HL-60 (cell line): Measurements from ENCODE around the gene SIPA1L3.

ENCODE experiments used
- DNase-seq, 2 experiments: peaks; one replicate each; pipeline ENCODE4 v3.0.0-alpha.2; 2010 to 2020; ENCODE audit warnings: low read depth in 1 of 2, low spot score in 1 of 2
- H3K27ac ChIP-seq: fragments of 250-450 bp; sonication (Bioruptor Pico); replicated peaks from 2 replicates; pipeline ENCODE4 v1.5.1; 2020; ENCODE audit warnings: mild to moderate bottlenecking, moderate library complexity
- H3K27me3 ChIP-seq: fragments of 250-450 bp; sonication (Bioruptor Pico); 2 replicates; pipeline ENCODE4 v1.5.1; 2021; ENCODE audit warnings: mild to moderate bottlenecking, moderate library complexity; ENCODE audit not compliant: insufficient read depth, poor library complexity, severe bottlenecking
- H3K4me3 ChIP-seq: replicated peaks from 2 replicates; pipeline ENCODE4 v1.5.1; 2011; ENCODE audit warnings: mild to moderate bottlenecking, control low read depth, low read length; ENCODE audit not compliant: insufficient read depth
- GABPA ChIP-seq: IDR thresholded peaks from 2 replicates; pipeline ENCODE4 v1.6.1; 2012; ENCODE audit warnings: low read depth
- POLR2AphosphoS5 ChIP-seq: IDR thresholded peaks from 2 replicates; pipeline ENCODE4 v1.6.1; 2012; ENCODE audit warnings: low read depth
- SPI1 ChIP-seq: IDR thresholded peaks from 2 replicates; pipeline ENCODE4 v1.6.1; 2012; ENCODE audit warnings: low read depth, mild to moderate bottlenecking, borderline replicate concordance
- TF ChIP-seq, protein P1 (sequence below): IDR thresholded peaks from 2 replicates; pipeline ENCODE4 v1.6.1; 2012; ENCODE audit warnings: low read depth; ENCODE audit not compliant: insufficient replicate concordance
- TF ChIP-seq, protein P2 (sequence below): IDR thresholded peaks from one replicate; pipeline ENCODE4 v1.5.1; 2011; ENCODE audit warnings: low read length, control low read depth, inconsistent platforms; ENCODE audit not compliant: insufficient read depth

SIPA1L3 gene

DNA sequence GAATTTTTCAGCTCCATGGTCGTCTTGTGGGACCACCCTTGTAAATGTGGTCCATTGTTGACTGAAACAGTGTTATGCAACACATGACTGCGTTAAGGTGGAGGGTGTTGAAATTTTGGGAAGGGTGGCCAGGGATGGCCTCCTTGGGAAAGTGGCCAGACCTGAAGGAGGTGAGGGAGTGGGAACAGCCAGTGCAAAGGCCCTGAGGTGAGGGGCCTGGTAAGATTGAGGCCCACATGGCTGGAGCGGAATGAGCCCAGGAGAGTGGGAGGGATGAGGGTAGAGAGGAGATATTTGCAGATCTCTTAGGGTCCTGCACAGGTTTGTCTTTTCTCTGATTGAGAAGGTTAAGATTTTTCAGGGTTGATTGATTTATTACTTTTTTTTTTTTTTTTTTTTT is 18.2 kb downstream of the SIPA1L3 start:
- no peak for TF ChIP-seq SPI1
- TF ChIP-seq, protein P1, sequence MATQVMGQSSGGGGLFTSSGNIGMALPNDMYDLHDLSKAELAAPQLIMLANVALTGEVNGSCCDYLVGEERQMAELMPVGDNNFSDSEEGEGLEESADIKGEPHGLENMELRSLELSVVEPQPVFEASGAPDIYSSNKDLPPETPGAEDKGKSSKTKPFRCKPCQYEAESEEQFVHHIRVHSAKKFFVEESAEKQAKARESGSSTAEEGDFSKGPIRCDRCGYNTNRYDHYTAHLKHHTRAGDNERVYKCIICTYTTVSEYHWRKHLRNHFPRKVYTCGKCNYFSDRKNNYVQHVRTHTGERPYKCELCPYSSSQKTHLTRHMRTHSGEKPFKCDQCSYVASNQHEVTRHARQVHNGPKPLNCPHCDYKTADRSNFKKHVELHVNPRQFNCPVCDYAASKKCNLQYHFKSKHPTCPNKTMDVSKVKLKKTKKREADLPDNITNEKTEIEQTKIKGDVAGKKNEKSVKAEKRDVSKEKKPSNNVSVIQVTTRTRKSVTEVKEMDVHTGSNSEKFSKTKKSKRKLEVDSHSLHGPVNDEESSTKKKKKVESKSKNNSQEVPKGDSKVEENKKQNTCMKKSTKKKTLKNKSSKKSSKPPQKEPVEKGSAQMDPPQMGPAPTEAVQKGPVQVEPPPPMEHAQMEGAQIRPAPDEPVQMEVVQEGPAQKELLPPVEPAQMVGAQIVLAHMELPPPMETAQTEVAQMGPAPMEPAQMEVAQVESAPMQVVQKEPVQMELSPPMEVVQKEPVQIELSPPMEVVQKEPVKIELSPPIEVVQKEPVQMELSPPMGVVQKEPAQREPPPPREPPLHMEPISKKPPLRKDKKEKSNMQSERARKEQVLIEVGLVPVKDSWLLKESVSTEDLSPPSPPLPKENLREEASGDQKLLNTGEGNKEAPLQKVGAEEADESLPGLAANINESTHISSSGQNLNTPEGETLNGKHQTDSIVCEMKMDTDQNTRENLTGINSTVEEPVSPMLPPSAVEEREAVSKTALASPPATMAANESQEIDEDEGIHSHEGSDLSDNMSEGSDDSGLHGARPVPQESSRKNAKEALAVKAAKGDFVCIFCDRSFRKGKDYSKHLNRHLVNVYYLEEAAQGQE: no peak
- TF ChIP-seq, protein P2, sequence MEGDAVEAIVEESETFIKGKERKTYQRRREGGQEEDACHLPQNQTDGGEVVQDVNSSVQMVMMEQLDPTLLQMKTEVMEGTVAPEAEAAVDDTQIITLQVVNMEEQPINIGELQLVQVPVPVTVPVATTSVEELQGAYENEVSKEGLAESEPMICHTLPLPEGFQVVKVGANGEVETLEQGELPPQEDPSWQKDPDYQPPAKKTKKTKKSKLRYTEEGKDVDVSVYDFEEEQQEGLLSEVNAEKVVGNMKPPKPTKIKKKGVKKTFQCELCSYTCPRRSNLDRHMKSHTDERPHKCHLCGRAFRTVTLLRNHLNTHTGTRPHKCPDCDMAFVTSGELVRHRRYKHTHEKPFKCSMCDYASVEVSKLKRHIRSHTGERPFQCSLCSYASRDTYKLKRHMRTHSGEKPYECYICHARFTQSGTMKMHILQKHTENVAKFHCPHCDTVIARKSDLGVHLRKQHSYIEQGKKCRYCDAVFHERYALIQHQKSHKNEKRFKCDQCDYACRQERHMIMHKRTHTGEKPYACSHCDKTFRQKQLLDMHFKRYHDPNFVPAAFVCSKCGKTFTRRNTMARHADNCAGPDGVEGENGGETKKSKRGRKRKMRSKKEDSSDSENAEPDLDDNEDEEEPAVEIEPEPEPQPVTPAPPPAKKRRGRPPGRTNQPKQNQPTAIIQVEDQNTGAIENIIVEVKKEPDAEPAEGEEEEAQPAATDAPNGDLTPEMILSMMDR: no peak
- no peak for TF ChIP-seq POLR2AphosphoS5
- no peak for TF ChIP-seq GABPA
- no peaks in the 10 kb centered on the region for H3K27me3 ChIP-seq
- no peak overlapping the region for H3K4me3 ChIP-seq
- H3K27ac ChIP-seq: no peak overlapping the region
- DNase-seq: no peak

DNA sequence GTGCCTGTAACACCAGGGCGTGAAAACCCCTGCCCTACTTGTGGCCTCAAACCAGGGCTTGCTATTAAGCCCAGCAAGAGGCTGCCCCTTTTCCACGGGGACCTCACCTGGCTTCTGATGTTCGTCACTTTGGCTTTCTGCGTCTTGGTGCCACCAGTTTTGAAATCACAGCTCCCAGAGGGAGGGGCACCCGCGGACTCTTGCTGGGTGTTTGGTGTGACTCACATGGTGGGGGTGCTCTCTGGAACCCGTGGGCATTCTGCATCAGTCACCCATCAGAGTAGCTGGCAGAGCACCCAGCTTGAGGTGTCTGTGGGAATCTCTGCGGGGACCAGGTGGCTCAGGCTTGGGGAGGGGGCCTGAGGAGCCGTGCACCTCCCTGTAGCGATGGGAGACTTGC is 19.2 kb downstream of the SIPA1L3 start:
- TF ChIP-seq POLR2AphosphoS5 (no peak), GABPA (no peak), SPI1 (no peak)
- TF ChIP-seq, protein P2: no peak
- TF ChIP-seq, protein P1: no peak
- H3K4me3 ChIP-seq: no peak overlapping the region
- no peak for DNase-seq
- no peak overlapping the region for H3K27ac ChIP-seq
- no peaks in the 10 kb centered on the region for H3K27me3 ChIP-seq

DNA sequence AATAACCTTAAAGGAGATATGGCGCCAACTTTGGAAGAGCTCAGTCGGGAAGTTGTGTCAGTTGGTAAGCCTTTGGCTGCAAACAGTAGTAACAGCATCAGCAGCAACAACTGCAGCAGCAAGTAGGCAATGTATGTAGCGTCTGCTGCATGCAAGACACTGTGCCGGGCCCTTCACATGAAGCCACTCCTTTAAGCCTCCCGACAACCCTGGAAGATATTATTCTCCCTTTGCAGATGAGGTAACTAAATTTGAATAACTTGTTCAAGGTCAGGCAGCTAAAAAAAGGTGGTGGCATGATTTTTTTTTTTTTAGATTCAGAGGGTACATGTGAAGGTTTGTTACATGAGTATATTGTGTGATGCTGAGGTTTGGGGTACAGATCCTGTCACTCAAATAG is 19.7 kb downstream of the SIPA1L3 start:
- no peak overlapping the region for H3K27ac ChIP-seq
- TF ChIP-seq, protein P1: no peak
- TF ChIP-seq, protein P2: no peak
- TF ChIP-seq SPI1: no peak
- no peak for TF ChIP-seq GABPA
- TF ChIP-seq POLR2AphosphoS5: no peak
- H3K27me3 ChIP-seq: no peaks in the 10 kb centered on the region
- DNase-seq: no peak
- H3K4me3 ChIP-seq: no peak overlapping the region
